ENCODE data around the gene MYO18B. TPM values are rescaled to one million over a fixed set of nuclear protein-coding genes. Genes with fewer than 3 reads are reported as not detected.

MYO18B gene
- total RNA-seq, 1 experiment from 2014 or later, result 0.05 TPM

DNA sequence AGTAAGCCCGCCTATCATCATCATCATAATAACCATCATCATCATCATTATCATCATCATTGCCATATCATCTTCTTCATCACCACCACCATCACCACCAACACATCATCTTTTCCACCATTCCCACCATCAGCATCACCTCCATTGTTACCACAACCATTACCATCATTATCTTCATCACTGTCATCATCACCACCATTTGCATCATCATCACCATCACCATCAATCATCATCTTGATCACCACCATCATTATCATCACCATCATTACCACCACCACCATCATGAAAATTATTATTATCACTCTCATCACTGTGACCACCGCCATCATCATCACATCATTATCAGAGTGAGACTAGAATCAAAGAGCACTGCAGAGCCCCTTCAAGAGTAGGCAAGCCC lies 227.9 kb downstream of the MYO18B start:
- Histone ChIP-seq H3K9me2 (ENCODE audit: insufficient read depth) (no peaks in the 10 kb centered on the region), H3K9me3 (ENCODE audit: control insufficient read depth in 1 of 2, insufficient read depth in 1 of 2, low read depth in 1 of 2, low read length in 2 of 2) (no peaks in the 10 kb centered on the region), H3K79me2 (ENCODE audit: insufficient read depth, low read length) (no peaks in the 10 kb centered on the region), H2AFZ (ENCODE audit: low read depth, low read length, poor library complexity, severe bottlenecking) (no peak overlapping the region), H3K4me2 (ENCODE audit: low read length) (no peak overlapping the region), H3K36me3 (ENCODE audit: control insufficient read depth in 1 of 2, insufficient read depth in 2 of 2, low read length in 2 of 2) (no peaks in the 10 kb centered on the region), H3K9ac (ENCODE audit: low read length) (no peak overlapping the region), H3K4me3 (replicated peaks in 1 of 2; ENCODE audit: low read depth in 1 of 2, low read length in 2 of 2) (no peak overlapping the region), H3K27me3 (ENCODE audit: insufficient read depth, low read length) (peaks cover 46% of the 10 kb centered on the region), H3K27ac (ENCODE audit: low read depth, low read length) (no peak overlapping the region), H3K4me1 (ENCODE audit: control insufficient read depth in 1 of 2, insufficient read depth in 2 of 2, low read length in 2 of 2) (no peaks in the 10 kb centered on the region), H4K20me1 (ENCODE audit: insufficient read depth) (no peaks in the 10 kb centered on the region)
- ChIA-PET POLR2A (no interaction called here), RAD21 (ENCODE audit: low non-redundant PET in 1 of 2, low total read pairs in 2 of 2, uncharacterized antibody in 2 of 2, unreplicated experiment in 2 of 2) (no interaction called here), CTCF (no interaction called here)
- DNase-seq (ENCODE audit: low read depth, low spot score), result no peak
- TF ChIP-seq SIN3A (IDR thresholded peaks at IDR 0.05; ENCODE audit: low read depth) (no peak), ELF1 (IDR thresholded peaks at IDR 0.05; ENCODE audit: borderline replicate concordance, low read depth) (no peak), POLR2AphosphoS5 (IDR thresholded peaks at IDR 0.05; ENCODE audit: low read depth, low read length) (no peak), EZH2 (IDR thresholded peaks at IDR 0.05) (no peak), ZNF274 (IDR thresholded peaks at IDR 0.05; ENCODE audit: low read depth, low read length) (no peak), ZFX (IDR thresholded peaks at IDR 0.05) (no peak), SRF (IDR thresholded peaks at IDR 0.05; ENCODE audit: low read depth) (no peak), CBX3 (IDR thresholded peaks at IDR 0.05; ENCODE audit: low read depth) (no peak), RAD21 (IDR thresholded peaks at IDR 0.05; ENCODE audit: low read depth) (no peak), CTCF (IDR thresholded peaks at IDR 0.05 in 2 of 3, conservative IDR thresholded peaks at IDR 0.05 in 1 of 3; ENCODE audit: borderline replicate concordance in 1 of 3, insufficient read depth in 1 of 3, low read depth in 2 of 3, low read length in 2 of 3) (no peak), FOSL1 (IDR thresholded peaks at IDR 0.05; ENCODE audit: low read depth) (no peak)
- intact Hi-C loops (cut with micrococcal nuclease), result loop anchor here (10.0 kb wide), 1 partner anchor 65 kb away; no protein-coding TSS in a partner anchor
- no TSS peak for BruUV-seq (replicated peaks)
- no peak for ATAC-seq
